HL-60 (cell line): ENCODE results near the gene VIPR2.

Source experiments
- CTCF ChIP-seq: IDR thresholded peaks from one replicate; pipeline ENCODE4 v1.5.1; 2011; ENCODE audit warnings: low read length, control low read depth, inconsistent platforms; ENCODE audit not compliant: insufficient read depth
- POLR2AphosphoS5 ChIP-seq: IDR thresholded peaks from 2 replicates; pipeline ENCODE4 v1.6.1; 2012; ENCODE audit warnings: low read depth
- REST ChIP-seq: IDR thresholded peaks from 2 replicates; pipeline ENCODE4 v1.6.1; 2012; ENCODE audit warnings: low read depth; ENCODE audit not compliant: insufficient replicate concordance
- SPI1 ChIP-seq: IDR thresholded peaks from 2 replicates; pipeline ENCODE4 v1.6.1; 2012; ENCODE audit warnings: low read depth, mild to moderate bottlenecking, borderline replicate concordance

- TF ChIP-seq CTCF: no peak
- no peak for TF ChIP-seq POLR2AphosphoS5
- TF ChIP-seq REST: no peak
- TF ChIP-seq SPI1: no peak
Observed at GRCh38 chr7:159078911-159079270, 65.8 kb downstream of the VIPR2 start.
